DND-41 (cell line): ENCODE results near the gene UNCX.

Source experiments
- ATAC-seq: fragments of 200-7000 bp; cut with Tn5 transposase; 3 replicates; pipeline ENCODE4 v1.9.1; 2021; ENCODE audit warnings: low read depth; ENCODE audit not compliant: insufficient read depth
- DNase-seq: peaks from one replicate; pipeline ENCODE4 v3.0.0-alpha.2; 2020
- H2AFZ ChIP-seq: 2 replicates; pipeline ENCODE4 v1.6.0; 2012; ENCODE audit warnings: low read depth, low read length
- H3K27ac ChIP-seq: 2 replicates; pipeline ENCODE4 v1.5.1; 2012; ENCODE audit warnings: low read length, inconsistent platforms
- H3K27me3 ChIP-seq: fragments of 200-600 bp; sonication (generic); 2 replicates; pipeline ENCODE4 v1.6.0; 2012; ENCODE audit warnings: low read length, mild to moderate bottlenecking, inconsistent platforms; ENCODE audit not compliant: insufficient read depth, poor library complexity
- H3K36me3 ChIP-seq: 2 replicates; pipeline ENCODE4 v1.5.1; 2012; ENCODE audit warnings: low read length, inconsistent platforms; ENCODE audit not compliant: insufficient read depth
- H3K4me1 ChIP-seq: 2 replicates; pipeline ENCODE4 v1.5.1; 2012; ENCODE audit warnings: mild to moderate bottlenecking, low read length; ENCODE audit not compliant: insufficient read depth
- H3K4me2 ChIP-seq: 2 replicates; pipeline ENCODE4 v1.6.0; 2012; ENCODE audit warnings: mild to moderate bottlenecking, moderate library complexity, low read length, inconsistent platforms; ENCODE audit not compliant: insufficient read depth
- H3K4me3 ChIP-seq, 2 experiments: fragments of 200-600 bp in 1 of 2; shearing (Covaris generic) in 1 of 2; 2 replicates each; pipeline ENCODE4 v1.5.1; 2012 to 2016; ENCODE audit warnings: inconsistent platforms in 2 of 2, low read length in 2 of 2, mild to moderate bottlenecking in 2 of 2, low read depth in 1 of 2, moderate library complexity in 1 of 2
- H3K79me2 ChIP-seq: 2 replicates; pipeline ENCODE4 v1.6.0; 2012; ENCODE audit warnings: low read length, inconsistent platforms; ENCODE audit not compliant: insufficient read depth
- H3K9ac ChIP-seq: 2 replicates; pipeline ENCODE4 v1.6.0; 2012; ENCODE audit warnings: low read depth, mild to moderate bottlenecking, inconsistent platforms, low read length, moderate library complexity
- H3K9me3 ChIP-seq: 2 replicates; pipeline ENCODE4 v1.5.1; 2012; ENCODE audit warnings: low read length, moderate library complexity, mild to moderate bottlenecking, inconsistent platforms; ENCODE audit not compliant: insufficient read depth, severe bottlenecking
- H4K20me1 ChIP-seq: 2 replicates; pipeline ENCODE4 v1.6.0; 2012; ENCODE audit warnings: low read length; ENCODE audit not compliant: insufficient read depth
- EZH2 ChIP-seq: IDR thresholded peaks from 3 replicates; pipeline ENCODE4 v1.6.1; 2012; ENCODE audit warnings: borderline replicate concordance, low read depth, mild to moderate bottlenecking, moderate library complexity, low read length, inconsistent platforms; ENCODE audit not compliant: severe bottlenecking
- TF ChIP-seq, protein P1 (sequence below): IDR thresholded peaks from 2 replicates; pipeline ENCODE4 v1.5.1; 2012; ENCODE audit warnings: borderline replicate concordance, low read length, moderate library complexity, mild to moderate bottlenecking; ENCODE audit not compliant: poor library complexity, severe bottlenecking; ENCODE audit errors: extremely low read depth

The UNCX gene

DNA sequence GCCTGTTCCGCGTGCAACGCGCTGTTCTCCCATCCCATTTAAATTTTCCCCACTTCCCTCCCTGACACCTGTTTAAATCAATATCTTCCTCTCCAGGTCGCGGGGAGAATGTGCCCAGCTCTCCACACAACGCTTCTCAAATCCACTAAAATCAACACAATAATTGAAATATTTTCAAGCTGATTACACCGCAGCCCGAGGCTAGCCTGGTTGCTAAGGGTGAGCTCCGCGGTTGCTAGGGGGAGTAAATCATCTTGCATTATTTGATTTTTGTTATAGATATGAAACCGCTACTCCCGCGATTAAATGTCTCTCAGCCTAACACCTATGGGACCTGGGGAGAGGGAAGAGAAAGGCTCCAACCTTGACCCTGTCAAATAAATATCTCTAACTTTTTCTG is 36.2 kb downstream of the UNCX start:
- H3K79me2 ChIP-seq, result no peaks in the 10 kb centered on the region
- H2AFZ ChIP-seq, result no peak overlapping the region
- no peak overlapping the region for H3K27ac ChIP-seq
- no peak overlapping the region for H3K4me3 ChIP-seq
- no peak for ATAC-seq
- TF ChIP-seq EZH2, result no peak
- TF ChIP-seq, protein P1, sequence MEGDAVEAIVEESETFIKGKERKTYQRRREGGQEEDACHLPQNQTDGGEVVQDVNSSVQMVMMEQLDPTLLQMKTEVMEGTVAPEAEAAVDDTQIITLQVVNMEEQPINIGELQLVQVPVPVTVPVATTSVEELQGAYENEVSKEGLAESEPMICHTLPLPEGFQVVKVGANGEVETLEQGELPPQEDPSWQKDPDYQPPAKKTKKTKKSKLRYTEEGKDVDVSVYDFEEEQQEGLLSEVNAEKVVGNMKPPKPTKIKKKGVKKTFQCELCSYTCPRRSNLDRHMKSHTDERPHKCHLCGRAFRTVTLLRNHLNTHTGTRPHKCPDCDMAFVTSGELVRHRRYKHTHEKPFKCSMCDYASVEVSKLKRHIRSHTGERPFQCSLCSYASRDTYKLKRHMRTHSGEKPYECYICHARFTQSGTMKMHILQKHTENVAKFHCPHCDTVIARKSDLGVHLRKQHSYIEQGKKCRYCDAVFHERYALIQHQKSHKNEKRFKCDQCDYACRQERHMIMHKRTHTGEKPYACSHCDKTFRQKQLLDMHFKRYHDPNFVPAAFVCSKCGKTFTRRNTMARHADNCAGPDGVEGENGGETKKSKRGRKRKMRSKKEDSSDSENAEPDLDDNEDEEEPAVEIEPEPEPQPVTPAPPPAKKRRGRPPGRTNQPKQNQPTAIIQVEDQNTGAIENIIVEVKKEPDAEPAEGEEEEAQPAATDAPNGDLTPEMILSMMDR, result no peak
- no peaks in the 10 kb centered on the region for H3K4me1 ChIP-seq
- H4K20me1 ChIP-seq, result peaks cover 4% of the 10 kb centered on the region
- no peaks in the 10 kb centered on the region for H3K36me3 ChIP-seq
- no peak overlapping the region for H3K9ac ChIP-seq
- H3K4me2 ChIP-seq, result no peak overlapping the region
- H3K27me3 ChIP-seq, result no peaks in the 10 kb centered on the region
- no peaks in the 10 kb centered on the region for H3K9me3 ChIP-seq
- DNase-seq, result no peak

GRCh38 chr7:1269336-1269890 is 36.7 kb downstream of the UNCX start:
- H3K27me3 ChIP-seq, result no peaks in the 10 kb centered on the region
- DNase-seq (no peak), ATAC-seq (no peak)
- no peak overlapping the region for H2AFZ ChIP-seq
- H3K4me2 ChIP-seq, result no peak overlapping the region
- H3K4me1 ChIP-seq, result no peaks in the 10 kb centered on the region
- H3K4me3 ChIP-seq, result no peak overlapping the region
- no peaks in the 10 kb centered on the region for H3K36me3 ChIP-seq
- H3K9ac ChIP-seq, result no peak overlapping the region
- no peaks in the 10 kb centered on the region for H3K79me2 ChIP-seq
- no peak for TF ChIP-seq EZH2
- TF ChIP-seq, protein P1, result no peak
- no peaks in the 10 kb centered on the region for H3K9me3 ChIP-seq
- H3K27ac ChIP-seq, result no peak overlapping the region
- peaks cover 4% of the 10 kb centered on the region for H4K20me1 ChIP-seq

- H3K27ac ChIP-seq, result no peak overlapping the region
- no peak overlapping the region for H2AFZ ChIP-seq
- no peak for ATAC-seq
- H3K4me2 ChIP-seq, result no peak overlapping the region
- H3K79me2 ChIP-seq, result no peaks in the 10 kb centered on the region
- TF ChIP-seq, protein P1, result no peak
- no peak for TF ChIP-seq EZH2
- no peaks in the 10 kb centered on the region for H3K4me1 ChIP-seq
- no peak for DNase-seq
- peaks cover 4% of the 10 kb centered on the region; the same call in 1 of the 2 replicates for H4K20me1 ChIP-seq
- H3K36me3 ChIP-seq, result no peaks in the 10 kb centered on the region
- H3K27me3 ChIP-seq, result no peaks in the 10 kb centered on the region
- no peak overlapping the region for H3K9ac ChIP-seq
- no peaks in the 10 kb centered on the region for H3K9me3 ChIP-seq
- H3K4me3 ChIP-seq, result no peak overlapping the region
Measured at GRCh38 chr7:1270181-1270580, 37.5 kb downstream of the UNCX start.
